Upper lobe of right lung (tissue), 1 donor: Measurements from ENCODE around the gene MAPKAP1. TPM values are rescaled to one million over a fixed set of nuclear protein-coding genes. Genes with fewer than 3 reads are reported as not detected.

Source experiments
- ATAC-seq: fragments of 200-7000 bp; cut with Tn5 transposase; one replicate; pipeline ENCODE4 v1.9.1; 2020; ENCODE audit warnings: mild to moderate bottlenecking, moderate library complexity
- DNase-seq: peaks from one replicate; pipeline ENCODE4 v3.0.0-alpha.2; 2020
- H3K27ac ChIP-seq: fragments of 200-600 bp; one replicate; pipeline ENCODE4 v1.8.0; 2022
- H3K27me3 ChIP-seq: fragments of 200-600 bp; one replicate; pipeline ENCODE4 v1.8.0; 2022; ENCODE audit warnings: mild to moderate bottlenecking
- H3K36me3 ChIP-seq: fragments of 200-600 bp; one replicate; pipeline ENCODE4 v1.8.0; 2022
- H3K4me1 ChIP-seq: fragments of 200-600 bp; one replicate; pipeline ENCODE4 v1.8.0; 2022
- H3K4me3 ChIP-seq: fragments of 200-600 bp; one replicate; pipeline ENCODE4 v1.8.0; 2022; ENCODE audit warnings: mild to moderate bottlenecking
- H3K9me3 ChIP-seq: fragments of 200-600 bp; one replicate; pipeline ENCODE4 v1.8.0; 2022
- intact Hi-C: fragments of 100-400 bp; cut with DNase I; formaldehyde crosslinking; loops from one replicate; pipeline ENCODE4 v1.11.0; 2022
- total RNA-seq: library from RNA; stranded (reverse); fragmentation: NEBNext Ultra II Directional; extraction: Animal tissue kit (Norgen Biotek cat#: 25700); gene quantifications from one replicate; pipeline ENCODE4 v1.2.1, GENCODE V29; 2021
- TF ChIP-seq, protein P1 (sequence below): fragments of 200-600 bp; IDR thresholded peaks from one replicate; pipeline ENCODE4 v1.8.0; 2022; ENCODE audit warnings: antibody characterized with exemption
- donor health status: DM: no; HTN: yes; CAD: no; lungs with severe emphysema.

Gene MAPKAP1
- total RNA-seq, 1 donor from 2014 or later: 76.8 TPM

DNA sequence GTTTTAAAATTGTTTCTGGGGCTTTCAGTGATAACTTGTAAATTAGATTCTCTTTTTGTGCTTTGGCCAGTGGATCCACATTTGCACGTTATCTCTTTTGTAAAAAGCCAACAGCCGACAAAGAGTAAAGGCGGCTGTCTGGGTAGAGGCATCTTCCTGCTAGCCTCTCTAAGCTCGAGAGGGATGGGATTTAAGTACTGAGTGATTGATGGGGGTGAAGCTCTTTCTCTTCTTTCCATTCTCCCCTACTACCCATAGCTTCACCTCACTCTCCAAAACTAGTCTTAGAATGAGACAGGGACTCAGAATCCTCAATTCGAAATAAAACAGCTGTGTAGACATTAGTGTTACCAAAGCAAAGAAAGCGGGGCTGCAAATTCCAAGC lies 43.6 kb upstream of the MAPKAP1 start:
- TF ChIP-seq, protein P1, sequence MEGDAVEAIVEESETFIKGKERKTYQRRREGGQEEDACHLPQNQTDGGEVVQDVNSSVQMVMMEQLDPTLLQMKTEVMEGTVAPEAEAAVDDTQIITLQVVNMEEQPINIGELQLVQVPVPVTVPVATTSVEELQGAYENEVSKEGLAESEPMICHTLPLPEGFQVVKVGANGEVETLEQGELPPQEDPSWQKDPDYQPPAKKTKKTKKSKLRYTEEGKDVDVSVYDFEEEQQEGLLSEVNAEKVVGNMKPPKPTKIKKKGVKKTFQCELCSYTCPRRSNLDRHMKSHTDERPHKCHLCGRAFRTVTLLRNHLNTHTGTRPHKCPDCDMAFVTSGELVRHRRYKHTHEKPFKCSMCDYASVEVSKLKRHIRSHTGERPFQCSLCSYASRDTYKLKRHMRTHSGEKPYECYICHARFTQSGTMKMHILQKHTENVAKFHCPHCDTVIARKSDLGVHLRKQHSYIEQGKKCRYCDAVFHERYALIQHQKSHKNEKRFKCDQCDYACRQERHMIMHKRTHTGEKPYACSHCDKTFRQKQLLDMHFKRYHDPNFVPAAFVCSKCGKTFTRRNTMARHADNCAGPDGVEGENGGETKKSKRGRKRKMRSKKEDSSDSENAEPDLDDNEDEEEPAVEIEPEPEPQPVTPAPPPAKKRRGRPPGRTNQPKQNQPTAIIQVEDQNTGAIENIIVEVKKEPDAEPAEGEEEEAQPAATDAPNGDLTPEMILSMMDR: no peak
- intact Hi-C loops: no loop called here
- DNase-seq: no peak
- Histone ChIP-seq H3K36me3 (no peaks in the 10 kb centered on the region), H3K4me1 (peaks cover 26% of the 10 kb centered on the region), H3K27me3 (no peaks in the 10 kb centered on the region), H3K27ac (peak overlapping the region; percentile 84), H3K9me3 (no peaks in the 10 kb centered on the region), H3K4me3 (peak overlapping the region; percentile 88)
- ATAC-seq: no peak

DNA sequence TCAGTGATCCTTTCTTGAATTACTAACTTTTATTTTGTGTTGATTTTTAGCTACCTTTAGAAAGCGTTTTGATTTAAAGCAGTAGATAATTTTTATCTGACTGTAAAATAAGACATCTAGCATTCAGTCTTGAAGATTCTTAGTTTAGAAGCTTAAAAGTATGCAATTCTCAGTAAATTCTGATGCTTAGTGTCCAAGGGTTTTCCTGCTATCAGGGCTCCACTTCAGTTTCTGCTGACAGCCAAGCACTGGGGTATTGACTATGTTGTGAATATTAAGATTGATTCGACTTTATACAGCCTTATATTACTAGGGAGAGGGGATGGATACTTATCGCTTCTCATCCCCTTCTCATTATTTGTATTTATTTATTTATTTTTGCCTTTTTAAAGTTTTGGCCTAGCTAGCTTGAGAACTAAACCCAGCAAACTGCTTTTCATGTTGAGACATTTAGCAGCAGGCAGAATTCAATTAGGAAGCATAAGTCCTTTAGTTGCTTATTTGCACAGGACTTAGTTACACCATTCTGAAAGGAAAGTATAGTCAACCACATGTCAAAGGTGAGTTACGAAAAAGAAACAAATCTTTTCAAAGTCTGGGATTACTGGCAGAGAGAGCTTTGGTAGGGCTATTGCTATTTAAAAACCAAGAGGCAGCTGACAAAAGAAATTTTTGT lies 43.1 kb upstream of the MAPKAP1 start:
- Histone ChIP-seq H3K27me3 (no peaks in the 10 kb centered on the region), H3K9me3 (no peaks in the 10 kb centered on the region), H3K4me1 (peaks cover 32% of the 10 kb centered on the region), H3K27ac (peak overlapping the region; percentile 84), H3K4me3 (peak overlapping the region; percentile 88), H3K36me3 (no peaks in the 10 kb centered on the region)
- TF ChIP-seq, protein P1: no peak
- no peak for DNase-seq
- intact Hi-C loops: no loop called here
- ATAC-seq: no peak

DNA sequence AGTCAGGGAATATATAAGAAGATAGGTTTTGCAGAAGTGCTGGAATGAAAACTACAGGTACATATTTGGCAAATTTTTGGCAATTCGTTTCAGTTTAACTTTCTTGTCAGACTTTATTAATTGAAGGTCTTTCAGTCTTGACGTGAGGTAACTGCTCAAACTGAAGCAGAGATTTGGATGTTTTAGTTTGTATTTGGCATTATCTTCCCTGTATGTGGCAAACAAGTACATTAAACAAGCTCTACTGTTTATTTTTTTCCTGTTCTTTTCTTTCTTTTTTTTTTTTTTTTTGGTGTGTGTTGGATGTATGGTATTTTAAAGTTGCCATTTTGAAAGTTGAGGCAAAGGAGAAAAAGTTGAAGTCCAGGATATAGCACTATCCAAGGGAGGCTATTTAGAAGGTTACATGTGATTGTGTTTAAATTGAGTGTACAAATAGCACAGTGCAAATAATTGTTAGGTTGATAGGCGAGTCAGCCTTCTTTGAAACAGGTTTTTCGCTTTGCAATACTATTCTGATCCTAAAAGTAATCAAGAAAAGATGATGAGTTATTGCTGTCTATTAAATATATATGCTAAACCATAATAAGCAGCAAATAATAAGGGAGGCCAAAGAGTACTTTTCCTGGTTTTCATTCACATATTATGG lies 42.4 kb upstream of the MAPKAP1 start:
- Histone ChIP-seq H3K27me3 (no peaks in the 10 kb centered on the region), H3K4me3 (peak overlapping the region; percentile 88), H3K9me3 (no peaks in the 10 kb centered on the region), H3K36me3 (no peaks in the 10 kb centered on the region), H3K4me1 (peaks cover 34% of the 10 kb centered on the region), H3K27ac (peak overlapping the region; percentile 84)
- intact Hi-C loops: no loop called here
- DNase-seq (no peak), ATAC-seq (no peak)
- TF ChIP-seq, protein P1: no peak

DNA sequence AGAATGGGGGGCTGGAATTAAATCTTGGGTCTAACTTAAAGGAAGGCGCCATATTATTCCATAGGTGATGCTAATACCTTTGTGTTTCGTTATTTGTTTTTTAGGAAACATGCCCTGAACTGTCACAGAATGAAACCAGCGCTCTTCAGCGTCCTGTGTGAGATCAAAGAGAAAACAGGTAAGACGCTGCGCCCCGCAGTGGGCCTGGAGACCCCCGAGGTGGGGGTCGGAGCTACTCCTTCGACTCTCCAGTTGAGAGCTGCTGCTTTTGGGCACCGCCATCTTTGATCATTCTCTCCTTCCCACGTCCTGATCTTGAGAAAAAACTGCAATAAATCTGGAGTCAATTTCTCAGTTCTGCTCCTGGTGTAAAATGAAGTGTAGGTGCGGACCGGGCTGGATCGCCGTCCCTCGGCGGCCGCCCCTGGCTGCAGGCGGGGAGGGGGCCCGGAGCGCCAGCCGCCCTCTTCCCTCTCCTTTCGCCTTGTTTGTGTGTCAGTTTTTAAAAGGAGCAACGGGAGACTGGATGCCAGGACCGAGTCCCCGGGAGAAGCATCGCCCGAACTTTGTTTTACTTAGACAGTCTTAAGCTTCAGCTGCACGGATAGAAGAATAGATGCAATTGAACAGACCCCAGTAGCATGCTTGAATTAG lies 41.6 kb upstream of the MAPKAP1 start:
- peak overlapping the region; percentile 84 for H3K27ac ChIP-seq
- TF ChIP-seq, protein P1: no peak
- peak overlapping the region; percentile 88 for H3K4me3 ChIP-seq
- peaks cover 34% of the 10 kb centered on the region for H3K4me1 ChIP-seq
- intact Hi-C loops: no loop called here
- H3K27me3 ChIP-seq: no peaks in the 10 kb centered on the region
- no peaks in the 10 kb centered on the region for H3K9me3 ChIP-seq
- DNase-seq (no peak), ATAC-seq (no peak)
- H3K36me3 ChIP-seq: no peaks in the 10 kb centered on the region

DNA sequence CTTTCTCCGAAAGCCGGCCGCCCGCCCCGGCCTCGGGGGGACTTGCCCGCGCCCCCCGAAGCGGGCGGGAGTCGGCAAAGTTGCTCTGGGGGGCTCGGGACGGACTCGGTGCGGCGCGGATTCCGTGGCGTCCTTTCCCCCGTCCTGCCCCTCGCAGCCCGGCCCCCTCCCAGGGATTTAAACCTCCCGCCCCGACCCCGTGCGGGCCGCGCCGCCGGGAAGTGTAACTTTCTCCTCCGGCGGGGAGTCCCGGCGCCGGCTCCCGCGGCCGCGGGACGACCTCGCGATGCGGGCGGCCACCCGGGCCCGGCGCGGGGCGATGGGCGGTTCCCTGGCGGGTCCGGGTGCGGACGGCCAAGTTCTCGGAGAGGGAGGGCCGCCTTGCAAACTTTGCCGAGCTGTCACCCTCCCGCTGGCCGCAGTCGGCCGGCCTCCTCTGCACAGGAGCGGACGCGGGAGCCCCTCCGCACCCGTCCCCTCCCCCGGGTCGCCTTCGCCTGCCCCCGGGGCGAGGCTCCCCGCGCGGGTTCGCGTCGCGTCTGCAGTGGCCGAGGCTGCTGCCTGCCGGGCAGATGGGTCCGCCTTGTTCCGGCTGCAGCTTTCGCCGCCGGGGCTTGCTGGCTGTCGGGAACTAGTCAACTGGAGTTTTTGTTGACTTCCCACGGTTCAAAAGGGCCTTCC lies 40.9 kb upstream of the MAPKAP1 start:
- ATAC-seq: no peak
- intact Hi-C loops: no loop called here

More for the DNA sequence above, 40.9 kb upstream of the MAPKAP1 start:
- Histone ChIP-seq H3K36me3 (no peaks in the 10 kb centered on the region), H3K9me3 (no peaks in the 10 kb centered on the region), H3K27ac (peak overlapping the region; percentile 84), H3K4me1 (peaks cover 34% of the 10 kb centered on the region), H3K4me3 (peak overlapping the region; percentile 88), H3K27me3 (no peaks in the 10 kb centered on the region)
- DNase-seq: peak; percentile 82
- TF ChIP-seq, protein P1: no peak
